Type B pancreatic cell (in vitro differentiated cells): Measurements from ENCODE around the gene PDE1C. TPM values are rescaled to one million over a fixed set of nuclear protein-coding genes. Genes with fewer than 3 reads are reported as not detected.
"Not testable (repeated sequence)": the region's sequence is repeated elsewhere in the genome, so short reads cannot be mapped to it uniquely, and the experiment has no call there.

ENCODE experiments used
- DNase-seq: peaks from one replicate; pipeline ENCODE4 v3.0.0; 2021; ENCODE audit warnings: mixed read lengths; ENCODE audit not compliant: unreplicated experiment; ENCODE audit errors: extremely low spot score
- H3K27ac Mint-ChIP-seq: 2 replicates; pipeline ENCODE4 v1.8.0; 2021; ENCODE audit warnings: mild to moderate bottlenecking, mixed read lengths
- H3K27me3 Mint-ChIP-seq: 2 replicates; pipeline ENCODE4 v1.8.0; 2021; ENCODE audit warnings: mixed read lengths
- H3K36me3 Mint-ChIP-seq: 2 replicates; pipeline ENCODE4 v1.8.0; 2021; ENCODE audit warnings: mixed read lengths
- H3K4me1 Mint-ChIP-seq: one replicate; pipeline ENCODE4 v1.8.0; 2021; ENCODE audit warnings: mixed read lengths; ENCODE audit not compliant: unreplicated experiment
- H3K4me3 Mint-ChIP-seq: 2 replicates; pipeline ENCODE4 v1.8.0; 2021; ENCODE audit warnings: mild to moderate bottlenecking, mixed read lengths
- H3K9me3 Mint-ChIP-seq: 2 replicates; pipeline ENCODE4 v1.8.0; 2021; ENCODE audit warnings: mixed read lengths
- CTCF ChIP-seq: fragments of 200-600 bp; sonication (generic); conservative IDR thresholded peaks from 2 replicates; pipeline ENCODE4 v1.5.0; 2021; ENCODE audit warnings: antibody characterized with exemption, mild to moderate bottlenecking
- total RNA-seq: library from RNA; stranded (reverse); gene quantifications from 2 replicates; pipeline ENCODE4 v1.2.1, GENCODE V29; 2021; ENCODE audit warnings: low replicate concordance

Gene PDE1C
- total RNA-seq, 1 donor from 2014 or later, result 8.5 TPM

GRCh38 chr7:31852462-31852861 is 217.7 kb downstream of the PDE1C start:
- no peaks in the 10 kb centered on the region for H3K36me3 Mint-ChIP-seq
- no peak for DNase-seq
- no peak overlapping the region for H3K27ac Mint-ChIP-seq
- H3K9me3 Mint-ChIP-seq, result no peaks in the 10 kb centered on the region
- no peak overlapping the region for H3K4me3 Mint-ChIP-seq
- H3K4me1 Mint-ChIP-seq, result no peaks in the 10 kb centered on the region
- no peaks in the 10 kb centered on the region for H3K27me3 Mint-ChIP-seq
- no peak for TF ChIP-seq CTCF

- Mint-ChIP-seq H3K36me3 (no peaks in the 10 kb centered on the region), H3K27me3 (no peaks in the 10 kb centered on the region), H3K4me1 (no peaks in the 10 kb centered on the region), H3K4me3 (no peak overlapping the region), H3K9me3 (no peaks in the 10 kb centered on the region), H3K27ac (no peak overlapping the region)
- DNase-seq, result no peak
- no peak for TF ChIP-seq CTCF
Observed at GRCh38 chr7:31851119-31851518, 219.1 kb downstream of the PDE1C start.

GRCh38 chr7:31850601-31851000 is 219.6 kb downstream of the PDE1C start:
- Mint-ChIP-seq H3K4me3 (no peak overlapping the region), H3K27me3 (no peaks in the 10 kb centered on the region), H3K9me3 (no peaks in the 10 kb centered on the region), H3K36me3 (no peaks in the 10 kb centered on the region), H3K27ac (no peak overlapping the region), H3K4me1 (no peaks in the 10 kb centered on the region)
- DNase-seq, result no peak
- TF ChIP-seq CTCF, result no peak

- no peaks in the 10 kb centered on the region for H3K27me3 Mint-ChIP-seq
- no peak overlapping the region for H3K4me3 Mint-ChIP-seq
- H3K4me1 Mint-ChIP-seq, result no peaks in the 10 kb centered on the region
- TF ChIP-seq CTCF, result no peak
- DNase-seq, result no peak
- no peaks in the 10 kb centered on the region for H3K9me3 Mint-ChIP-seq
- no peaks in the 10 kb centered on the region for H3K36me3 Mint-ChIP-seq
- H3K27ac Mint-ChIP-seq, result no peak overlapping the region
Observed at GRCh38 chr7:31850066-31850465, 220.1 kb downstream of the PDE1C start.

- TF ChIP-seq CTCF, result no peak
- Mint-ChIP-seq H3K4me1 (no peaks in the 10 kb centered on the region), H3K36me3 (no peaks in the 10 kb centered on the region), H3K27ac (no peak overlapping the region), H3K4me3 (no peak overlapping the region), H3K9me3 (no peaks in the 10 kb centered on the region), H3K27me3 (peaks cover 8% of the 10 kb centered on the region)
- DNase-seq, result no peak
Observed at GRCh38 chr7:31835471-31835870, 234.7 kb downstream of the PDE1C start.

GRCh38 chr7:31833625-31834024 is 236.6 kb downstream of the PDE1C start:
- H3K9me3 Mint-ChIP-seq, H3K27ac Mint-ChIP-seq, H3K27me3 Mint-ChIP-seq, H3K4me1 Mint-ChIP-seq, DNase-seq, H3K36me3 Mint-ChIP-seq, H3K4me3 Mint-ChIP-seq: not testable (repeated sequence)
